ENCODE data around the gene CDC14B.

- TF ChIP-seq CTCF (IDR thresholded peaks at IDR 0.05) (no peak), POLR2A (IDR thresholded peaks at IDR 0.05) (no peak)
Measured at GRCh38 chr9:96540106-96540505, 79.5 kb downstream of the CDC14B start.
